Measurements from ENCODE around the gene TBC1D5. TPM values are rescaled to one million over a fixed set of nuclear protein-coding genes. Genes with fewer than 3 reads are reported as not detected.
"Not testable (repeated sequence)": the region's sequence is repeated elsewhere in the genome, so short reads cannot be mapped to it uniquely, and the experiment has no call there.

TBC1D5 gene
- total and polyA plus RNA-seq, 8 donors = 47.4 to 74.8 (median 55.3) TPM

DNA sequence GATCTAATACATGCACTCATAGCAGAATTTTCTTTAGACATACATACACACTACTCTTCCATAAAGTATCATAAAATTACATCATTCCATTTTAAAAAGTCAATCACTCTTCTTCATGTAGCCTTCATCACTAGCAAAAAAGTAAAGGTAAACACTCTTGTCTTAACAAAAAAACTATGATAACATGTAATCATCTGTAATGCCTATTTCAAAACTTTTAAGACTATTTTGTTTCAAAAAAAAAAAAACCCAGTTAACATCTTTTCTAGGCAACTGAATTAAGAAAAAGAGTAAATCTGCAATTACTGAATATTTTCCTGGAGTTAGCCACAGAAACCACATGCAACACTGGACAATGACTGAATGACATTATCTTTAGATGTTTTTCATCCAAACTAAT is 4.8 kb downstream of the TBC1D5 start:
- Histone ChIP-seq H3K4me3 (no peak overlapping the region), H3K9me3 (no peaks in the 10 kb centered on the region), H3K27me3 (no peaks in the 10 kb centered on the region), H3K4me1 (peaks cover 7 to 40% of the 10 kb centered on the region in 2 donors), H3K27ac (no peak overlapping the region), H3K36me3 (peaks cover 0 to 6% of the 10 kb centered on the region in 2 donors)
- intact Hi-C loops (cut with DNase I) = no loop called here
- DNase-seq (no peak), ATAC-seq (no peak)
- TF ChIP-seq, protein P1, sequence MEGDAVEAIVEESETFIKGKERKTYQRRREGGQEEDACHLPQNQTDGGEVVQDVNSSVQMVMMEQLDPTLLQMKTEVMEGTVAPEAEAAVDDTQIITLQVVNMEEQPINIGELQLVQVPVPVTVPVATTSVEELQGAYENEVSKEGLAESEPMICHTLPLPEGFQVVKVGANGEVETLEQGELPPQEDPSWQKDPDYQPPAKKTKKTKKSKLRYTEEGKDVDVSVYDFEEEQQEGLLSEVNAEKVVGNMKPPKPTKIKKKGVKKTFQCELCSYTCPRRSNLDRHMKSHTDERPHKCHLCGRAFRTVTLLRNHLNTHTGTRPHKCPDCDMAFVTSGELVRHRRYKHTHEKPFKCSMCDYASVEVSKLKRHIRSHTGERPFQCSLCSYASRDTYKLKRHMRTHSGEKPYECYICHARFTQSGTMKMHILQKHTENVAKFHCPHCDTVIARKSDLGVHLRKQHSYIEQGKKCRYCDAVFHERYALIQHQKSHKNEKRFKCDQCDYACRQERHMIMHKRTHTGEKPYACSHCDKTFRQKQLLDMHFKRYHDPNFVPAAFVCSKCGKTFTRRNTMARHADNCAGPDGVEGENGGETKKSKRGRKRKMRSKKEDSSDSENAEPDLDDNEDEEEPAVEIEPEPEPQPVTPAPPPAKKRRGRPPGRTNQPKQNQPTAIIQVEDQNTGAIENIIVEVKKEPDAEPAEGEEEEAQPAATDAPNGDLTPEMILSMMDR (IDR thresholded peaks at IDR 0.05) = no peak

DNA sequence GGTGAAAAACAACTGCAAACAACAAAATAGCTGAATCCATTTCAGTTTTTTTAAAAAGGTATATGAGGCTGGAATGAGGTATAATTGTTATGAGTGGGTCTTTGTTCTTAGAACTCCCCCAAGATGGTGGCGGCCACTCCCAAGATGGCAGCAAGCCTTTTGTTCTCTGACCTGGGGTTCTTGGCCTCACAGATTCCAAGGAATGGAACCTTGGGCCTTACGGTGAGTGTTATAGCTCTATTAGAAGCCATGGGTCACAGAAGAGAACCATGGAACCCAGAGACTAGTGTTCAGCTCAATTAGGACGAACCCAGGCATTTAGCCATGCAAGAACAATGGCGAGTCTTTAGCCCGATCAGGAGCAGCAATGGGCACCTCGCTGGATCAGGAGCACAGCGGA is 7.1 kb downstream of the TBC1D5 start:
- intact Hi-C loops (cut with DNase I); ATAC-seq; H3K4me3 ChIP-seq; H3K9me3 ChIP-seq; DNase-seq; H3K27ac ChIP-seq; H3K27me3 ChIP-seq: not testable (repeated sequence)
- peaks cover 0 to 14% of the 10 kb centered on the region in 2 donors for H3K36me3 ChIP-seq
- H3K4me1 ChIP-seq = peaks cover 0 to 29% of the 10 kb centered on the region in 2 donors

DNA sequence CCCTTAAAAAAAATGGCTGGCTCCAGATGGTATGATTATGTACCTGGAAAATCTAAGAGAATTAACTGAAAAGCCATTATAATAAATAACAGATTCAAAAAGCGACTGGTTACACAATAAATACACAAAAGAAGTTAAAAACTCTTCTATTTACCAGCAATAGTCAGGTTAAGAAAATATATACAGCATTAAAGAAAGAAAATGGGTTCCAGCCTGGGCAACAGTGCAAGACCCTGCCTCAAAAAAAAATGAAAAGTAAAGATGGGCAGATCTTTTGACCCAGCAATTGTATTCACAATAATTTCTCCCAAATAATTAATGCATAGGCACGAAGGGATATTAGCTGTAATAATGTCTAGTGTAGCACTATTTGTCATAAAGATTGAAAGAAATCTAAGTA is 8.7 kb downstream of the TBC1D5 start:
- ATAC-seq = no peak

DNA sequence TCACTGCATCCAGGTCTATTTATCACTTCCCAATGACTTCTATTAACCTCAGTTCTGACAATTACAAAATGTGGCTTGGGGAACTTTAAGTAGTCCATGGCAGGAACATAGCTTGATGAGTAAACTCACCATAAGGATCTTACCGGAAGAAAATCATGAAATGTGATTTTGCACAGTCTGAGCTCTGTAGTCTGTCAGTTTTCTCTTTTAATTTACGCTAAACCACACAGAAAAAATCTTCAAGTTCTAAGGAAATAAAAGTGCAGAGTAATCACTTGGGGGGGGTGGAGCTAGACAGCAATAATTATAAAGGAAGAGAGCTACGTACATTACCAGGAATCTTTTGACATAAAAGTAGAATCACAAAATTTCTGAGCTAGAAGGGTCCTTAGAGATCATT is 9.2 kb downstream of the TBC1D5 start:
- ATAC-seq (no peak), DNase-seq (no peak)
- peak overlapping the region in 1 of 2 donors; percentile 59 for H3K27ac ChIP-seq
- no peak overlapping the region for H3K4me3 ChIP-seq
- peaks cover 0 to 12% of the 10 kb centered on the region in 2 donors for H3K4me1 ChIP-seq
- intact Hi-C loops (cut with DNase I) = no loop called here
- TF ChIP-seq, protein P1 (IDR thresholded peaks at IDR 0.05) = no peak
- no peaks in the 10 kb centered on the region for H3K9me3 ChIP-seq
- peaks cover 0 to 27% of the 10 kb centered on the region in 2 donors for H3K36me3 ChIP-seq
- no peaks in the 10 kb centered on the region for H3K27me3 ChIP-seq

More for the DNA sequence above, 8.7 kb downstream of the TBC1D5 start:
- TF ChIP-seq, protein P1 (IDR thresholded peaks at IDR 0.05) = no peak
- DNase-seq = no peak
- Histone ChIP-seq H3K27ac (peak overlapping the region in 1 of 2 donors; percentile 59), H3K4me1 (peaks cover 0 to 13% of the 10 kb centered on the region in 2 donors), H3K27me3 (no peaks in the 10 kb centered on the region), H3K36me3 (peaks cover 0 to 24% of the 10 kb centered on the region in 2 donors), H3K9me3 (no peaks in the 10 kb centered on the region), H3K4me3 (no peak overlapping the region)
- intact Hi-C loops (cut with DNase I) = no loop called here

DNA sequence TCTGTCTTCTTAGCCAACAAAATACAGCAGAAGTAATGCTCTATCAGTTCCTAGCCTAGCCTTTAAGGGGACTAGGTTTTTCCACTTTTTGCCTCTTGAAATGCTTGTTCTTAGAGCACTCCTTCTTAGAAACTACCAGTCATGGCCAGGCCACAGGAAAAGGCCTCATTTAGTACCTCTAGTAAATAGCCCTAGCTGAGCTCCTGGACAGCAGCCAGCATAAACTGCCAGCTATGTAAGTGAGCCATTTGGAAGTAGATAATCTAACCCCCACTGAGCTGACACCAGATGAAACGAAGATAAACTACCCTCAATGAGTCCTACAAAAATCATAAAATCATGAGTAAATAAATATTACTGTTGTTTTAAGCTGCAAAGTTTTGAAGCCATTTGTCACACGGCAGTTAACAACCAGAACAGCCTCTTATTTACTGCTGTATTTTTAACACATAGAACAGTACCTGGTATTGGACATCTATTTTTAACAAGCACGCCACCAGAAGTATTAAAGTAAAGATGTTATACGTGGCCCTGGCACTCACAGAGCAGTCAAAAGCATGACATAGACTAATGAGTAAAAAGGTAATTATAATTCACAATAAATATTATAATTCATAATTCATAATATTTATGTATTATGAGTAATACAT is 12.0 kb downstream of the TBC1D5 start:
- no peaks in the 10 kb centered on the region for H3K27me3 ChIP-seq
- intact Hi-C loops (cut with DNase I) = no loop called here
- H3K4me3 ChIP-seq = no peak overlapping the region
- DNase-seq (peak in 1 of 4 donors; percentile 55), ATAC-seq (peak; percentile 65)
- TF ChIP-seq, protein P1 (IDR thresholded peaks at IDR 0.05) = no peak
- peaks cover 0 to 8% of the 10 kb centered on the region in 2 donors for H3K9me3 ChIP-seq
- peaks cover 0 to 12% of the 10 kb centered on the region in 2 donors for H3K4me1 ChIP-seq
- peaks cover 0 to 41% of the 10 kb centered on the region in 2 donors for H3K36me3 ChIP-seq
- H3K27ac ChIP-seq = no peak overlapping the region
